SK-N-SH treated with all-trans-retinoic acid at 6 μM for 48 hours (cell line): ENCODE results near the gene SMIM32.

Experiments used
- ATAC-seq: fragments of 200-7000 bp; cut with Tn5 transposase; 3 replicates; pipeline ENCODE4 v1.9.1; 2020; ENCODE audit warnings: mild to moderate bottlenecking, moderate library complexity
- ARNTL ChIP-seq: fragments of 450-650 bp; formaldehyde crosslinking; IDR thresholded peaks from 2 replicates; pipeline ENCODE4 v1.5.0; 2020; ENCODE audit warnings: low read depth, mild to moderate bottlenecking, moderate library complexity, borderline replicate concordance
- BACH2 ChIP-seq: fragments of 250-450 bp; sonication (Bioruptor Pico); IDR thresholded peaks from 2 replicates; pipeline ENCODE4 v1.9.0; 2021; ENCODE audit warnings: mild to moderate bottlenecking, borderline replicate concordance
- CREB5 ChIP-seq: fragments of 250-450 bp; sonication (Bioruptor Pico); IDR thresholded peaks from 2 replicates; pipeline ENCODE4 v1.5.1; 2020; ENCODE audit warnings: low read depth, mild to moderate bottlenecking, moderate library complexity
- CSDC2 ChIP-seq: fragments of 250-450 bp; sonication (Bioruptor Pico); IDR thresholded peaks from 2 replicates; pipeline ENCODE4 v1.5.0; 2020; ENCODE audit warnings: mild to moderate bottlenecking, moderate library complexity
- CSRNP3 ChIP-seq: fragments of 250-450 bp; sonication (Bioruptor Pico); IDR thresholded peaks from 2 replicates; pipeline ENCODE4 v1.5.1; 2021; ENCODE audit warnings: mild to moderate bottlenecking, moderate library complexity
- ESRRG ChIP-seq: fragments of 250-450 bp; sonication (Bioruptor Pico); IDR thresholded peaks from 2 replicates; pipeline ENCODE4 v1.6.1; 2021; ENCODE audit warnings: mild to moderate bottlenecking
- GLIS3 ChIP-seq: fragments of 250-450 bp; sonication (Bioruptor Pico); IDR thresholded peaks from 2 replicates; pipeline ENCODE4 v1.5.0; 2020; ENCODE audit warnings: mild to moderate bottlenecking, moderate library complexity
- ISL1 ChIP-seq: fragments of 250-450 bp; sonication (Bioruptor Pico); IDR thresholded peaks from 2 replicates; pipeline ENCODE4 v2.1.2; 2022; ENCODE audit warnings: mild to moderate bottlenecking, moderate library complexity
- OSR1 ChIP-seq: fragments of 250-450 bp; sonication (Bioruptor Pico); IDR thresholded peaks from 2 replicates; pipeline ENCODE4 v1.8.0; 2022; ENCODE audit warnings: moderate library complexity, mild to moderate bottlenecking, inconsistent platforms
- PATZ1 ChIP-seq: fragments of 250-450 bp; sonication (Bioruptor Pico); IDR thresholded peaks from 2 replicates; pipeline ENCODE4 v1.8.0; 2020; ENCODE audit warnings: mild to moderate bottlenecking, moderate library complexity, borderline replicate concordance
- POU6F1 ChIP-seq: fragments of 250-450 bp; sonication (Bioruptor Pico); IDR thresholded peaks from 2 replicates; pipeline ENCODE4 v1.8.0; 2021; ENCODE audit warnings: low read depth, mild to moderate bottlenecking, moderate library complexity, borderline replicate concordance
- PPARA ChIP-seq: fragments of 250-450 bp; sonication (Bioruptor Pico); IDR thresholded peaks from 2 replicates; pipeline ENCODE4 v1.5.0; 2020; ENCODE audit warnings: mild to moderate bottlenecking, borderline replicate concordance
- RARB ChIP-seq: fragments of 250-450 bp; sonication (Bioruptor Pico); IDR thresholded peaks from 2 replicates; pipeline ENCODE4 v1.8.0; 2021; ENCODE audit warnings: mild to moderate bottlenecking, moderate library complexity
- SNAI2 ChIP-seq: fragments of 250-450 bp; sonication (Bioruptor Pico); IDR thresholded peaks from 2 replicates; pipeline ENCODE4 v1.5.0; 2020; ENCODE audit warnings: mild to moderate bottlenecking, moderate library complexity
- TCF4 ChIP-seq: fragments of 250-450 bp; sonication (Bioruptor Pico); IDR thresholded peaks from 2 replicates; pipeline ENCODE4 v1.8.0; 2021; ENCODE audit warnings: mild to moderate bottlenecking, moderate library complexity, borderline replicate concordance
- TOX ChIP-seq: fragments of 250-450 bp; sonication (Bioruptor Pico); IDR thresholded peaks from 2 replicates; pipeline ENCODE4 v1.8.0; 2021; ENCODE audit warnings: mild to moderate bottlenecking, moderate library complexity, borderline replicate concordance
- TSHZ2 ChIP-seq: fragments of 250-450 bp; sonication (Bioruptor Pico); IDR thresholded peaks from 2 replicates; pipeline ENCODE4 v1.5.0; 2020; ENCODE audit warnings: mild to moderate bottlenecking, moderate library complexity
- ZC3H10 ChIP-seq: fragments of 250-450 bp; sonication (Bioruptor Pico); IDR thresholded peaks from 2 replicates; pipeline ENCODE4 v1.5.1; 2021; ENCODE audit warnings: mild to moderate bottlenecking, moderate library complexity
- ZFP3 ChIP-seq: fragments of 250-450 bp; sonication (Bioruptor Pico); IDR thresholded peaks from 2 replicates; pipeline ENCODE4 v1.5.0; 2020; ENCODE audit warnings: mild to moderate bottlenecking, moderate library complexity
- ZFP30 ChIP-seq: fragments of 450-650 bp; formaldehyde crosslinking; IDR thresholded peaks from 2 replicates; pipeline ENCODE4 v1.5.0; 2022; ENCODE audit warnings: mild to moderate bottlenecking, moderate library complexity
- ZNF565 ChIP-seq: fragments of 450-650 bp; formaldehyde crosslinking; conservative IDR thresholded peaks from 2 replicates; pipeline ENCODE4 v1.5.0; 2020; ENCODE audit warnings: low read depth, mild to moderate bottlenecking, moderate library complexity
- ZNF70 ChIP-seq: fragments of 450-650 bp; formaldehyde crosslinking; IDR thresholded peaks from 2 replicates; pipeline ENCODE4 v1.5.0; 2020; ENCODE audit warnings: mild to moderate bottlenecking, moderate library complexity
- ZNF8 ChIP-seq: fragments of 450-650 bp; formaldehyde crosslinking; IDR thresholded peaks from 2 replicates; pipeline ENCODE4 v1.5.0; 2020; ENCODE audit warnings: mild to moderate bottlenecking, moderate library complexity

Gene SMIM32

GRCh38 chr5:136143312-136143711 is 49.6 kb downstream of the SMIM32 start:
- ATAC-seq, result no peak

GRCh38 chr5:136141561-136141960 is 51.4 kb downstream of the SMIM32 start:
- no peak for ATAC-seq
- TF ChIP-seq ZNF8 (CRISPR knock-in tag), result no peak
- no peak for TF ChIP-seq OSR1 (CRISPR knock-in tag)
- TF ChIP-seq ZFP30 (CRISPR knock-in tag), result no peak
- no peak for TF ChIP-seq RARB (CRISPR knock-in tag)
- no peak for TF ChIP-seq POU6F1 (CRISPR knock-in tag)
- TF ChIP-seq ARNTL (CRISPR knock-in tag), result no peak
- no peak for TF ChIP-seq ZNF70 (CRISPR knock-in tag)
- TF ChIP-seq TOX (CRISPR knock-in tag), result no peak
- TF ChIP-seq ZFP3 (CRISPR knock-in tag), result no peak
- no peak for TF ChIP-seq GLIS3 (CRISPR knock-in tag)
- no peak for TF ChIP-seq CSDC2
- TF ChIP-seq CREB5 (CRISPR knock-in tag), result no peak
- TF ChIP-seq ISL1 (CRISPR knock-in tag), result no peak
- TF ChIP-seq SNAI2 (CRISPR knock-in tag), result no peak
- no peak for TF ChIP-seq ZC3H10 (CRISPR knock-in tag)
- no peak for TF ChIP-seq PATZ1 (CRISPR knock-in tag)
- no peak for TF ChIP-seq PPARA (CRISPR knock-in tag)
- no peak for TF ChIP-seq ZNF565 (CRISPR knock-in tag)

More at GRCh38 chr5:136143312-136143711, 49.6 kb downstream of the SMIM32 start:
- TF ChIP-seq RARB (CRISPR knock-in tag) (no peak), POU6F1 (CRISPR knock-in tag) (no peak), CSRNP3 (CRISPR knock-in tag) (no peak), ARNTL (CRISPR knock-in tag) (no peak), TCF4 (no peak), GLIS3 (CRISPR knock-in tag) (no peak), OSR1 (CRISPR knock-in tag) (no peak), TSHZ2 (no peak), BACH2 (no peak), ZNF70 (CRISPR knock-in tag) (no peak), SNAI2 (CRISPR knock-in tag) (no peak), ZFP3 (CRISPR knock-in tag) (no peak), ESRRG (CRISPR knock-in tag) (no peak)
